Sigmoid colon (tissue), 4 donors: Measurements from ENCODE around the gene SMU1.

Experiments used
- CTCF ChIP-seq, 4 experiments: fragments of 450-650 bp in 3 of 4; fragments of 200-600 bp in 1 of 4; IDR thresholded peaks; one replicate each; pipeline ENCODE4 v1.5.1; 2016 to 2019; ENCODE audit warnings: antibody characterized with exemption in 4 of 4, mild to moderate bottlenecking in 3 of 4, moderate library complexity in 2 of 4
- POLR2A ChIP-seq, 2 donors: fragments of 450-650 bp; IDR thresholded peaks; one replicate each; pipeline ENCODE4 v1.6.1; 2016; ENCODE audit warnings: antibody characterized with exemption in 2 of 2, mild to moderate bottlenecking in 2 of 2, moderate library complexity in 2 of 2
- POLR2AphosphoS5 ChIP-seq, 4 donors: sonication (generic); formaldehyde crosslinking; IDR thresholded peaks; one replicate each; pipeline ENCODE4 v1.6.1; 2017; ENCODE audit warnings: antibody characterized with exemption in 4 of 4

GRCh38 chr9:33041432-33042188 lies 34.9 kb downstream of the SMU1 start:
- no peak for TF ChIP-seq POLR2A (IDR thresholded peaks at IDR 0.05)
- TF ChIP-seq CTCF (IDR thresholded peaks at IDR 0.05): no peak
- peak in 2 of 4 donors; percentile 11 to 40 for TF ChIP-seq POLR2AphosphoS5 (IDR thresholded peaks at IDR 0.05)
